Anterior cingulate cortex (tissue), 58 donors: ENCODE results near the gene CNTROB.
"Not testable (repeated sequence)": the region's sequence is repeated elsewhere in the genome, so short reads cannot be mapped to it uniquely, and the experiment has no call there.

Experiments used
- DNase-seq, 58 donors: peaks; one replicate each; lab custom pipeline; 2025; lab: John Stamatoyannopoulos, UW

CNTROB gene

GRCh38 chr17:7935859-7936258 lies 3.9 kb downstream of the CNTROB start:
- peak in 3 of 58 donors; percentile 5 to 33 (median 9) for DNase-seq

- DNase-seq = no peak
Observed at GRCh38 chr17:7940034-7940433, 8.0 kb downstream of the CNTROB start.

GRCh38 chr17:7940743-7941142 lies 8.7 kb downstream of the CNTROB start:
- no peak for DNase-seq

GRCh38 chr17:7943291-7943690 lies 11.3 kb downstream of the CNTROB start:
- no peak for DNase-seq

- no peak for DNase-seq
Observed at GRCh38 chr17:7944326-7944725, 12.3 kb downstream of the CNTROB start.

- no peak for DNase-seq
Observed at GRCh38 chr17:7945651-7946050, 13.6 kb downstream of the CNTROB start.

- DNase-seq = no peak
Observed at GRCh38 chr17:7946441-7946840, 14.4 kb downstream of the CNTROB start.

- no peak for DNase-seq
Observed at GRCh38 chr17:7947651-7948050, 15.6 kb downstream of the CNTROB start.

GRCh38 chr17:7950578-7950977 lies 18.6 kb downstream of the CNTROB start:
- no peak for DNase-seq

- DNase-seq = no peak
Observed at GRCh38 chr17:7951143-7951792, 19.3 kb downstream of the CNTROB start.

GRCh38 chr17:7953266-7953665 lies 21.3 kb downstream of the CNTROB start:
- not testable (repeated sequence) for DNase-seq

- no peak for DNase-seq
Observed at GRCh38 chr17:7955414-7956227, 23.6 kb downstream of the CNTROB start.

GRCh38 chr17:7956228-7956965 lies 24.4 kb downstream of the CNTROB start:
- DNase-seq = peak in 9 of 58 donors; percentile 1 to 5 (median 4)

GRCh38 chr17:7959503-7960253 lies 27.7 kb downstream of the CNTROB start:
- no peak for DNase-seq

GRCh38 chr17:7961421-7961820 lies 29.4 kb downstream of the CNTROB start:
- no peak for DNase-seq

- DNase-seq = no peak
Observed at GRCh38 chr17:7967751-7968150, 35.7 kb downstream of the CNTROB start.

GRCh38 chr17:7969433-7969832 lies 37.4 kb downstream of the CNTROB start:
- DNase-seq = no peak

GRCh38 chr17:7971651-7972050 lies 39.6 kb downstream of the CNTROB start:
- no peak for DNase-seq

- DNase-seq = no peak
Observed at GRCh38 chr17:7972131-7972785, 40.3 kb downstream of the CNTROB start.

GRCh38 chr17:7974638-7975131 lies 42.7 kb downstream of the CNTROB start:
- DNase-seq = no peak
